GM21529 (cell line): Measurements from ENCODE around the gene HELB.

Experiments
- ATAC-seq: cut with Tn5 transposase; IDR thresholded peaks from one replicate; pipeline ENCODE4 v1.9.1; 2021; ENCODE audit not compliant: unreplicated experiment

The HELB gene

GRCh38 chr12:66301944-66302826, at the start of gene HELB:
Gene HELB (plus strand): TSS chr12:66302493. CDS start chr12:66302604, 111 bp downstream.
- peak; percentile 91 for ATAC-seq

GRCh38 chr12:66252771-66253170, 49.5 kb upstream of the HELB start:
- ATAC-seq, result no peak

- no peak for ATAC-seq
These were observed 46.6 kb upstream of the HELB start for GRCh38 chr12:66255737-66256136.

GRCh38 chr12:66258011-66258410, 44.3 kb upstream of the HELB start:
- ATAC-seq, result no peak

GRCh38 chr12:66262737-66263136, 39.6 kb upstream of the HELB start:
- no peak for ATAC-seq

- ATAC-seq, result no peak
These were observed 33.7 kb upstream of the HELB start for GRCh38 chr12:66268562-66268961.

- ATAC-seq, result no peak
These were observed 33.2 kb upstream of the HELB start for GRCh38 chr12:66269142-66269541.

GRCh38 chr12:66269757-66270383, 32.4 kb upstream of the HELB start:
- ATAC-seq, result no peak

GRCh38 chr12:66270613-66271012, 31.7 kb upstream of the HELB start:
- no peak for ATAC-seq

GRCh38 chr12:66272650-66273049, 29.6 kb upstream of the HELB start:
- no peak for ATAC-seq

GRCh38 chr12:66273147-66273546, 29.1 kb upstream of the HELB start:
- no peak for ATAC-seq

GRCh38 chr12:66275040-66275439, 27.3 kb upstream of the HELB start:
- ATAC-seq, result no peak

GRCh38 chr12:66279123-66279712, 23.1 kb upstream of the HELB start:
- no peak for ATAC-seq

- no peak for ATAC-seq
These were observed 21.7 kb upstream of the HELB start for GRCh38 chr12:66280561-66280960.

- no peak for ATAC-seq
These were observed 20.0 kb upstream of the HELB start for GRCh38 chr12:66282244-66282643.

- ATAC-seq, result no peak
These were observed 15.0 kb upstream of the HELB start for GRCh38 chr12:66287275-66287674.

- no peak for ATAC-seq
These were observed 14.2 kb upstream of the HELB start for GRCh38 chr12:66288121-66288520.

- ATAC-seq, result no peak
These were observed 12.8 kb upstream of the HELB start for GRCh38 chr12:66289485-66289884.

- ATAC-seq, result no peak
These were observed 11.5 kb upstream of the HELB start for GRCh38 chr12:66290716-66291200.

GRCh38 chr12:66296176-66296683, 6.1 kb upstream of the HELB start:
- ATAC-seq, result no peak

- ATAC-seq, result no peak
These were observed 5.2 kb upstream of the HELB start for GRCh38 chr12:66297080-66297479.

GRCh38 chr12:66297923-66298322, 4.4 kb upstream of the HELB start:
- no peak for ATAC-seq
